Eye (tissue), 1 donor: ENCODE measurements around the gene TMEM154.

Source experiments
- DNase-seq: peaks from one replicate; pipeline ENCODE4 v3.0.0-alpha.2; 2015

The TMEM154 gene

GRCh38 chr4:152590179-152591031 is 89.4 kb downstream of the TMEM154 start:
- peak; percentile 73 for DNase-seq

GRCh38 chr4:152588869-152589268 is 90.9 kb downstream of the TMEM154 start:
- no peak for DNase-seq

GRCh38 chr4:152587127-152587526 is 92.7 kb downstream of the TMEM154 start:
- DNase-seq = no peak

- no peak for DNase-seq
Measured at GRCh38 chr4:152586668-152587067, 93.1 kb downstream of the TMEM154 start.

- DNase-seq = no peak
Measured at GRCh38 chr4:152585023-152585441, 94.8 kb downstream of the TMEM154 start.

- DNase-seq = no peak
Measured at GRCh38 chr4:152581536-152582160, 98.1 kb downstream of the TMEM154 start.

GRCh38 chr4:152579916-152580315 is 99.9 kb downstream of the TMEM154 start:
- DNase-seq = no peak

- no peak for DNase-seq
Measured at GRCh38 chr4:152579107-152579764, 100.6 kb downstream of the TMEM154 start.

GRCh38 chr4:152578670-152579069 is 101.1 kb downstream of the TMEM154 start:
- DNase-seq = no peak

GRCh38 chr4:152577708-152578396 is 101.9 kb downstream of the TMEM154 start:
- DNase-seq = no peak

- no peak for DNase-seq
Measured at GRCh38 chr4:152575533-152575932, 104.3 kb downstream of the TMEM154 start.

GRCh38 chr4:152573861-152574260 is 105.9 kb downstream of the TMEM154 start:
- DNase-seq = no peak

- DNase-seq = no peak
Measured at GRCh38 chr4:152572417-152573086, 107.2 kb downstream of the TMEM154 start.

- no peak for DNase-seq
Measured at GRCh38 chr4:152571770-152572169, 108.0 kb downstream of the TMEM154 start.

GRCh38 chr4:152571296-152571695 is 108.5 kb downstream of the TMEM154 start:
- no peak for DNase-seq
